HT1080 (cell line): ENCODE data around the gene CHST11. TPM values are rescaled to one million over a fixed set of nuclear protein-coding genes. Genes with fewer than 3 reads are reported as not detected.
"Not testable (repeated sequence)": the region's sequence is repeated elsewhere in the genome, so short reads cannot be mapped to it uniquely, and the experiment has no call there.

Source experiments
- DNase-seq: peaks from one replicate; pipeline ENCODE4 v3.0.0-alpha.2; 2015; ENCODE audit warnings: low read depth
- total RNA-seq: library from RNA; depleted of rRNA; stranded (reverse); fragments of >200 nt; shearing (Covaris generic); gene quantifications from 2 replicates; pipeline ENCODE4 v1.2.3, GENCODE V29; 2014

The CHST11 gene
- total RNA-seq, 1 experiment from 2014 or later: 54.3 TPM

GRCh38 chr12:104557488-104558195 lies 100.9 kb downstream of the CHST11 start:
- no peak for DNase-seq

DNA sequence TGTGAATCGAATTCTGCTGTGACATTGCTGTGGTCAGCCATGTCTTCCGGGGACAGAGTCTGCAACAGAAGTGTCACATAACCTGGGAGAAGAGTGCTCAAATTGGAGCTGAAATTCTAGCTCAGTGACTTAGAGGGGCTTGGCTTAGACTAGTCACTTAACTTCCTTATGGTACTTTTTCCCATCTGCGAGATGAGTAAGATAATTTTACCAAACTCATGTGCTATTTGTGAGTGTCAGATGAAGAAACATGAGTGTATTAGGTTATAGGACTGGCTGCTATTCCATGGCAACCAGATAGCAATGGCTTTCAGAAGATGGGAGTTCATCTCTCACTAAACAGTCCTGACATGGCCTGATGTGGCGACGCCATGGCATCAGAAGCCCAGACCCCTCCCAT lies 104.1 kb downstream of the CHST11 start:
- no peak for DNase-seq

DNA sequence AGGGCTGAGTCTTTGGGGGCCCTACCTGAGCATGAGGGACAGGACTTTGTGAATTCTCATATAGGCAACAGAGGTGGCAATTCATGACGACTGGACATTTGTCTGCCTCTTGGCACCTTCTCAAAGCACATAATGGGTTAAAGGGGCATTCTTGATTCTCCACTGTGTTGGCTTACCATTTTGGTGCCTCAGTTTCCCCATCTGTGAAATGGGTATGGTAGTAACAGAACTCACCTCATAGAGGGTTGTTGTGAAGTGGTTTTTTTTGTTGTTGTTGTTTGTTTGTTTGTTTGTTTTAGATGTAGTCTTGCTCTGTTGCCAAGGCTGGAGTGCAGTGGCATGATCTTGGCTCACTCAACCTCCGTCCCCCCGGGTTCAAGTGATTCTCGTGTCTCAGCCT lies 106.0 kb downstream of the CHST11 start:
- DNase-seq: no peak

DNA sequence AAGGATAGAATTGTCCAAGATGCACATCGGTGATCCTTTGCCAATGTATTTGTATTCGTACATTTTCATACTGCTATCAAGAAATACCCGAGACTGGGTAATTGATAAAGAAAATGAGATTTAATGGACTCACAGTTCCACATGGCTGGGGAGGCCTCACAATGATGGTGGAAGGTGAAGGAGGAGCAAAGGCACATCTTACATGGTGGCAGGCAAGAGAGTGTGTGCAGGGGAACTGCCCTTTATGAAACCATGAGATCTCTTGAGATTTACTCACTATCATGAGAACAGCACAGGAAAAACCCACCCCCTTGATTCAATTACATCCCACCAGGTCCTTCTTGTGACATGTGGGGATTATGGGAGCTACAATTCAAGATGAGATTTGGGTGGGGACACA lies 107.9 kb downstream of the CHST11 start:
- DNase-seq: not testable (repeated sequence)

DNA sequence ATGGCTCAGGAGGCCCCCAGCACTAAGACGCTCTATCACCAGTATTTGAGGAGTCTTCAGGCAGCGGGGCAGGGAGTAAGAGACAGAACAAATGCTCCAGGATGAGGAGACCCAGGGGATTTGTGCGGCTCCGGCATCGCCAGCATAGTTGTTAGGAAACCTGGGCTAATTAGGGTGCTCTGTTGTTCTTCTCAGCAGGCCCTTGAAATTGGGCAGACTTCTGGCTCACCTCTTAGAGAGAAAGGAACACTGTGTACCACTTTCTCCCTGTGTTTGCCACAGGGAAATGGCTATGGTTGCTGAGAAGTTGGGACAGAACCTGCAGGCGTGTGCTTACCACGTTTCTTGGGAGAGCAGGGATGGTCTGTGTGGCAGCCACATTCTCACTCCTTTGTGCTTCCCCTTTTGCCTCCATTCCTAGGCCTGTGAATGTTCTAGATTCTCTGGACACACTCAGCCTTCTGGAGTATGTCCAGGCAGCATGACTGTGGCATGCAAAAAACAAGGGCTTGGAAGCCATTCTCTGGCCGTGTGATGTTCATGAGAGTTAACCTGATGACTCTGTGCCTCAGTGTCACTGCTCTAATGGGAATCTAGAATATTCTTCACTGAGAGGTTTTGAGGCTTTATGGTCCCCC lies 109.0 kb downstream of the CHST11 start:
- no peak for DNase-seq

- DNase-seq: no peak
Observed at GRCh38 chr12:104566244-104566993, 109.7 kb downstream of the CHST11 start.

DNA sequence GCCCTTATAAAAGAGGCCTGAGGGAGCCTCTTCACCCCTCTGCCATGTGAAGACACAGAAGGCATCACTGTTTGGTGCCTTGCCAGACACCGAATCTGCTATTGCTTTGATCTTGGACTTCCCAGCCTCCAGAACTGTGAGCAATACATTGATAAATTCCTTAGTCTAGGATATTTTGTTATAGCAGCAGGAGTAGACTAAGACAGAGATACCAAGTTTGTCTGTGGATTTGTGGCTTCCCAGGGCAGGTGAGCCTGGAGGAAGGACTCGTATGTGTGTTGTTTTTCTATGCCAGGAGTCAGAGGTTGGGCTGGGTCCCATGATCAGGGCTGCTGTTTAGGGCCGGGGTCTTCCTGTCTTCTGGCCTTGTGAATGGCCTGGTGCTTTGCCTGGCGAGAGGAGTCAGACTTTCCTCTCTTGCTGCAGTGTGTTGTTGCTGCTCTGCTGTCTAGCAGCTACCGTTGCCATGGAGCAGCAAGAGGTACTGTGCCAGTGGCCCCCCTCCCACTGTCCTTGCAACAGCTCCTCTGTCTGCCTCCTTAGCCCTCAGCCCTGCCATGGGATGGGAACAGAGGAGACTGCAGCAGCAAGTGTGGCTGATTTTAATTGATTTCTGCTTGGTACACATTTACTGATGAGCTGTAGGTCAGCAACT lies 111.2 kb downstream of the CHST11 start:
- no peak for DNase-seq

- no peak for DNase-seq
Observed at GRCh38 chr12:104568487-104568868, 111.7 kb downstream of the CHST11 start.

DNA sequence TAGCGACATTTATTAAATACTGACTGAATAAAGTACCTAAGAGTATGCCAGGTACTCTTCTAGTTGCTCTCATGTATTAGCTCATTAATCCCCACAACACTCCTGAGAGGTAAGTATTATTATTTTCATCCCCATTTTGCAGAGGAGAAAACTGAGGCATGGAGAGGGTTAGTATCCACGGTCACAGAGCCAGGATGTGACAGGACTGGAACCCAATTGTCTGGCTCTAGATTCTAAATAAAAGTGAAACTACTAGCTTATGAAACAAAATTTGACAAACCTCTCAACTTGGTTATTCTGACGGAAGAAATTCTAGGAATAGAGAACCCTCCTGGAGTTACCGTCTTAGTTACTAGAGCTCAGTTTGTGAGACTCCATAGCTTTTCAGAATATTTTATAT lies 112.2 kb downstream of the CHST11 start:
- DNase-seq: no peak

GRCh38 chr12:104569346-104570173 lies 112.8 kb downstream of the CHST11 start:
- DNase-seq: no peak

DNA sequence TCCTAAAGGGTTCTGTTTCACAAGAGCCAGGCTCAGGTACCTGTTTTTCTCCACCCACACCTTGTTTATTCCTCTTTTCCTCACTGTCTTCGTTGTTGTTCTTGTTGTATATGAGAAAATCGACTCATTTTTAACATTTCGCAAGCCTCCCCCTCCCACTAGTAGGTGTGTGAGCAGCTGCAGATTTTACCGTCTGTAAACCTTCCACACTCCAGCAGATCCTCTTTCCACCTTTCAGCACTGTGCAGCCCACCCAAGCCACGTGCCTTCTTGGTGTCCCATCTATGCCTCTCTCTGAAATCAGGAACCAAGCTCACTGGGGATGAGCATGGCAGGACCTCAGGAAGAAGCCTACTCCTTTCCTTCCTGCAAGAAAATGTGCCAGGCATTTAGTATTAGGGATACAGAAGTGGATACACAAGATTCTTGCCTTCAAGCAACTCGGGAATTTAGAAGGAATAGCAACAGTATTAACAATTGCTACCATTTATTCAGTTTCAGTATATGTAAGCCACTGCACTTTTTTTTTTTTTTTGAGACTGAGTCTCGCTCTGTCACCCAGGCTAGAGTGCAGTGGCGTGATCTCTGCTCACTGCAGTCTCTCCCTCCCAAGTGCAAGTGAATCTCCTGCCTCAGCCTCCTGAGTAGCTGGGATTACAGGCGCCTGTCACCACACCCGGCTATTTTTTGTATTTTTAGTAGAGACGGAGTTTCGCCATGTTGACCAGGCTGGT lies 113.6 kb downstream of the CHST11 start:
- DNase-seq: no peak

GRCh38 chr12:104571328-104571727 lies 114.6 kb downstream of the CHST11 start:
- no peak for DNase-seq

GRCh38 chr12:104574353-104574752 lies 117.6 kb downstream of the CHST11 start:
- DNase-seq: not testable (repeated sequence)

DNA sequence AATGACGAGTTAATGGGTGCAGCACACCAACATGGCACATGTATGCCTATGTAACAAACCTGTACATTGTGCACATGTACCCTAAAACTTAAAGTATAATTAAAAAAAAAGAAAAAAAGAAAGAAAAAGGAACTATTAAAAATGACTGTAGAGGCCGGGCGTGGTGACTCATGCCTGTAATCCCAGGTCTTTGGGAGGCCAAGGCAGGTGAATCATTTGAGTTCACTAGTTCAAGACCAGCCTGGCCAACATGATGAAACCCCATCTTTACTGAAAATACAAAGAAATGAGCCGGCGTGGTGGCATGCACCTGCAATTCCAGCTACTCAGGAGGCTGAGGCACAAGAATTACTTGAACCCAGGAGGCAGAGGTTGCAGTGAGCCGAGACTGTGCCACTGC lies 118.0 kb downstream of the CHST11 start:
- peak; percentile 69 for DNase-seq

GRCh38 chr12:104575442-104576186 lies 118.9 kb downstream of the CHST11 start:
- DNase-seq: no peak

GRCh38 chr12:104576187-104576778 lies 119.5 kb downstream of the CHST11 start:
- DNase-seq: no peak

GRCh38 chr12:104576980-104577580 lies 120.3 kb downstream of the CHST11 start:
- DNase-seq: no peak

GRCh38 chr12:104577581-104577981 lies 120.8 kb downstream of the CHST11 start:
- peak; percentile 86 for DNase-seq

GRCh38 chr12:104578453-104578852 lies 121.7 kb downstream of the CHST11 start:
- peak; percentile 92 for DNase-seq
